ENCODE results near the gene BZW1. TPM values are rescaled to one million over a fixed set of nuclear protein-coding genes. Genes with fewer than 3 reads are reported as not detected.

The BZW1 gene
- total RNA-seq = 100 to 1,000 TPM; 253 to 372 (median 274) TPM

GRCh38 chr2:200811333-200812121, at the start of gene BZW1:
BZW1 (plus strand) TSS chr2:200811910; CDS start chr2:200813218, 1,308 bp downstream.
- Histone ChIP-seq H3K9me3 (no peaks in the 10 kb centered on the region), H3K36me3 (peaks cover 0 to 26% of the 10 kb centered on the region in 2 donors), H3K27ac (peak within 1 kb of the TSS; percentile 96 to 100 (median 98)), H3K27me3 (no peaks in the 10 kb centered on the region), H3K4me3 (peak within 1 kb of the TSS; percentile 85 to 96), H3K4me1 (peaks cover 10 to 53% (median 28%) of the 10 kb centered on the region in 3 donors)
- 0 to 1% methylated on average over 17 to 22 of the region's 75 CpGs for WGBS, 2 donors (ENCODE audit: low coverage in 1 of 2)
- peak; percentile 90 for ATAC-seq
- TF ChIP-seq CTCF (IDR thresholded peaks at IDR 0.05) (no peak), POLR2AphosphoS5 (IDR thresholded peaks at IDR 0.05) (peak; percentile 98), POLR2A (IDR thresholded peaks at IDR 0.05) (peak; percentile 97), EP300 (IDR thresholded peaks at IDR 0.05) (no peak)

- Histone ChIP-seq H3K9me3 (no peaks in the 10 kb centered on the region), H3K27ac (no peak overlapping the region), H3K27me3 (peaks cover 10% of the 10 kb centered on the region), H3K36me3 (no peaks in the 10 kb centered on the region), H3K4me3 (no peak overlapping the region), H3K4me1 (no peaks in the 10 kb centered on the region)
- no peak for ATAC-seq
- TF ChIP-seq POLR2AphosphoS5 (IDR thresholded peaks at IDR 0.05) (no peak), POLR2A (IDR thresholded peaks at IDR 0.05) (no peak), EP300 (IDR thresholded peaks at IDR 0.05) (no peak), CTCF (IDR thresholded peaks at IDR 0.05) (no peak)
- 85 to 90% methylated on average over 4 of the region's 4 CpGs for WGBS, 2 donors (ENCODE audit: low coverage in 1 of 2)
Observed at GRCh38 chr2:200762127-200762526, 49.6 kb upstream of the BZW1 start.

DNA sequence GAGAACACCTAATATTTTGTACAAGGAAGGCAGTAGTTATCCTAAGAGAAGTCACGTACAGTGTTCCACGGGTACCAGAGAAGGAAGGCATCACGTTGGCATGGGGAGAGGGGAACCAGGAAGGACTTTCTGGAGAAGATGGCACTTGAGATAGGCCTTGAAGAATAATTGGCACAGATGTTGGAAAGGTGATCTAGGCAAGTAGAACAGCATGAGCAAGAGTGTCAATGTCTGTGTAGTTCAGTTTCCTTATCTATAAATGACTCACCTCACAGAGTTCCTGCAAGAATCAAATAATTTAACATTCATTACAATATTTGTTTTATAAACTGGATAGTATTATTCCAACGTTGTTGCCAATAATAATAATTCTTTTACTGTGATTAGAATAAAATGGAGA, 48.3 kb upstream of the BZW1 start:
- Histone ChIP-seq H3K27me3 (no peaks in the 10 kb centered on the region), H3K4me3 (no peak overlapping the region)
- whole genome bisulfite sequencing, 2 donors (ENCODE audit: low coverage in 1 of 2) = 62 to 67% methylated on average over 4 of the region's 4 CpGs

DNA sequence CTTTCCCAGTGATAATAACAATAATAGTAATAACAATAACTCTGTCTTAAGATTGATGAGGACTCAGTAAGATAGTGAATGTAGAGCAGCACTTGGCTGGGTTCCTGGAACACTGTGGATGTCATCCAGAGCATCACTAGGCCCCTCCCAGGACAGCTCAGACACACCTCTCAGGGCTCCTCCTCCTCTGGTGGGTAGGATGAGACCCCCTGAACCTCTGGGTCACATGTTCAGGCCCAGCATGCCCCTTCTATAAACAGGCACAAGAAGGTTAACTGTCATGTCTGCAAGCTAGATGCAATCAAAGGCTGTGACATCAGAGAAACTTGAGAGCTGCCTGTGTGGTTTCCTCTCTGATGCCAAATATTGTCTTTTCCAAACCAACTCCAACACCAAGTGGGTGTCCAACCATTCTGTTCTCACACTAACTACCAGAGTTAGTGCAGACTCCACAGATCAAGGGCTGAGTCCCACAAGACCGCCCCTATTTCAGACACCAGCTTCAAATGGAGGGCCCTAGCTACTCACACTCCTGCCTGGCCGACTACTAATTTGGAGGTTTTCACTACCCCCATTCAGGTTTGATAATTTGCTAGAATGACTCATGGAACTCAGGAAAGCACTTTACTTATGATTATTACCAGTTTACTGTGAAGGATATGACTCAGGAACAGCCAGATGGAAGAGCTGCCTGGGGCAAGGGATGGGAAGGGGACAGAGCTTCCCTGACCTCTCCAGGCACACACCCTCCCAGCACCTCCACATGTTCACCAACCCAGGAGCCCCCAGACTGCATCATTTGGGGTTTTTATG, 46.4 kb upstream of the BZW1 start:
- no peak overlapping the region for H3K27ac ChIP-seq
- peak; percentile 50 for ATAC-seq
- no peaks in the 10 kb centered on the region for H3K9me3 ChIP-seq
- no peaks in the 10 kb centered on the region for H3K4me1 ChIP-seq
- TF ChIP-seq CTCF (IDR thresholded peaks at IDR 0.05) (no peak), POLR2AphosphoS5 (IDR thresholded peaks at IDR 0.05) (no peak), POLR2A (IDR thresholded peaks at IDR 0.05) (no peak), EP300 (IDR thresholded peaks at IDR 0.05) (no peak)
- H3K4me3 ChIP-seq = no peak overlapping the region
- H3K36me3 ChIP-seq = no peaks in the 10 kb centered on the region
- no peaks in the 10 kb centered on the region for H3K27me3 ChIP-seq
- WGBS, 2 donors (ENCODE audit: low coverage in 1 of 2) = no CpG with 5 or more reads among the region's 2 CpGs

More for the DNA sequence above, 48.3 kb upstream of the BZW1 start:
- Histone ChIP-seq H3K9me3 (no peaks in the 10 kb centered on the region), H3K27ac (no peak overlapping the region), H3K36me3 (no peaks in the 10 kb centered on the region), H3K4me1 (no peaks in the 10 kb centered on the region)
- no peak for ATAC-seq
- no peak for TF ChIP-seq POLR2A (IDR thresholded peaks at IDR 0.05)
- no peak for TF ChIP-seq EP300 (IDR thresholded peaks at IDR 0.05)
- no peak for TF ChIP-seq POLR2AphosphoS5 (IDR thresholded peaks at IDR 0.05)
- TF ChIP-seq CTCF (IDR thresholded peaks at IDR 0.05) = no peak
